Measurements from ENCODE around the gene ALG14.

GRCh38 chr1:94973309-94973922, 99.3 kb downstream of the ALG14 start:
- TF ChIP-seq, protein P1, sequence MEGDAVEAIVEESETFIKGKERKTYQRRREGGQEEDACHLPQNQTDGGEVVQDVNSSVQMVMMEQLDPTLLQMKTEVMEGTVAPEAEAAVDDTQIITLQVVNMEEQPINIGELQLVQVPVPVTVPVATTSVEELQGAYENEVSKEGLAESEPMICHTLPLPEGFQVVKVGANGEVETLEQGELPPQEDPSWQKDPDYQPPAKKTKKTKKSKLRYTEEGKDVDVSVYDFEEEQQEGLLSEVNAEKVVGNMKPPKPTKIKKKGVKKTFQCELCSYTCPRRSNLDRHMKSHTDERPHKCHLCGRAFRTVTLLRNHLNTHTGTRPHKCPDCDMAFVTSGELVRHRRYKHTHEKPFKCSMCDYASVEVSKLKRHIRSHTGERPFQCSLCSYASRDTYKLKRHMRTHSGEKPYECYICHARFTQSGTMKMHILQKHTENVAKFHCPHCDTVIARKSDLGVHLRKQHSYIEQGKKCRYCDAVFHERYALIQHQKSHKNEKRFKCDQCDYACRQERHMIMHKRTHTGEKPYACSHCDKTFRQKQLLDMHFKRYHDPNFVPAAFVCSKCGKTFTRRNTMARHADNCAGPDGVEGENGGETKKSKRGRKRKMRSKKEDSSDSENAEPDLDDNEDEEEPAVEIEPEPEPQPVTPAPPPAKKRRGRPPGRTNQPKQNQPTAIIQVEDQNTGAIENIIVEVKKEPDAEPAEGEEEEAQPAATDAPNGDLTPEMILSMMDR (IDR thresholded peaks at IDR 0.05; ENCODE audit: insufficient read depth, low read length, poor library complexity, severe bottlenecking): no peak
- no peak for TF ChIP-seq EZH2phosphoT487 (conservative IDR thresholded peaks at IDR 0.05; ENCODE audit: low read length)
